HG02759 (cell line): ENCODE measurements around the gene SLC6A2.

Experiments used
- ATAC-seq: cut with Tn5 transposase; IDR thresholded peaks from one replicate; pipeline ENCODE4 v1.9.1; 2021; ENCODE audit warnings: mild to moderate bottlenecking, moderate library complexity; ENCODE audit not compliant: unreplicated experiment

The SLC6A2 gene

GRCh38 chr16:55668340-55669281 lies 12.8 kb downstream of the SLC6A2 start:
- no peak for ATAC-seq

- ATAC-seq: no peak
These were observed 15.6 kb downstream of the SLC6A2 start for GRCh38 chr16:55671206-55671973.

GRCh38 chr16:55671974-55672280 lies 16.1 kb downstream of the SLC6A2 start:
- ATAC-seq: no peak

DNA sequence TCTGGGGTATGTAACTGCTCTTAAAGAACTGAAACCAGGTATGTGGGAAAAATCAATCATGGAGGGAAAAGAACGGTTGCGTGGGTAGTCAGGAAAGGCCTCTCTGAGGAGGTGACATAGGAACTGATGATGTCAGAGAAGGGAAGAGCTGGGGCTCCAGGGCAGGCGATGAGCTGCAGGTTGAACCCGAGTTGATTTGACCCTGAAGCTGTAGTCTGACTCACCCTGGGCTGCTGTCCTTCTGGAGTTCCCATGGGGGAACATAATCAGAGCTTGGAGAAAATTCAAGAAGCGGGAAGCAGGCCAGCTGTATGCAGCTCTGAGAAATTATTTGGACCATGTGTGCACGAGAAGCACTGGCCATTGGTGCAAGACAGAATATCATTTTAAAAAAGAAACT lies 16.7 kb downstream of the SLC6A2 start:
- no peak for ATAC-seq

DNA sequence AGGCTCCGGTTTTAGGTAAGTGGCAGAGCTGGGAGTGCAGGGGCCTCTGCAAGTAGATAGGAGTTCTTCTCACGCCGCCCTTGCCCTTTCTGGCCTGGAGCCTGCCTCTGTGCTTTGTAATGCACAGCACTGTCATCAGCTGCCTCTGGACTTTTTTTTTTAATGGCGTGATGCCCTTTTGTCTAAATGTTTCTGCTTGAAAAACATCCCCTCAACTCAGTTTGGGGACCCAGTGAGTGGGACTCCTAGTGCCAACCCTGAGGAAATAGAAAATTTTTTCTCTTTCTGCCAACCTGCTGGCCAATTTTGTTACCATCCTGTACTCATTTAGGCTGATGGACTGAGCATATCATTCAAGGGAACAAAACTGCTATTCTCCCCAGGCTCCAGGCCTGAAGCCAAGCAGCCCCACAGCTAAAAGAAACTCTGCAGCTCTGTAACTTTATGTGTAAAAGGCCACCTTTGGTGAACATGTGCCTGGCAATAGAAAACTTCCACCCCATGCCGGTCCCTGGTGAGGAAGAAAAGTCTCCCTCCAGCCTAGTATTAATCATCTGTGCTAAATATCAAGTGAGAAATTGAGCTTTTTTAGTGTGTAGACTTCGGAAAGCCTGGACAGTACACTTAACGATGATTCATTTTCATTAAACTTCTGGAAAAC lies 22.5 kb downstream of the SLC6A2 start:
- no peak for ATAC-seq

DNA sequence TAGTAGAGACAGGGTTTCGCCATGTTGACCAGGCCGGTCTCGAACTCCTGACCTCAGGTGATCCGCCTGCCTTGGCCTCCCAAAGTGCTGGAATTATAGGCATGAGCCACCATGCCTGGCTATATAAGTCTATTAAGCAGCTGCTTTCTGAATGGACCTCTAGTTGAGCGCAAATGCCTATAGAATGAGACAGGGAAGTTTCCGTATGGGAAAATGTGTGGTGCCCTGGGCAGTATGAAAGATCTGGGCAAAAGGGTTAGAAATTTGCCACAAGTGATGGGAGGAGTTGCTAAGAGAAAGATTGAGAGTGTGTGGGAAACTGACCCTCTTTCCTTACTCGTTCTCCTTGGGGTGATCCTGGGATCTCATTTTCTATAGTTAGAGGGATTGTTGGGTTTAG lies 26.3 kb downstream of the SLC6A2 start:
- no peak for ATAC-seq

GRCh38 chr16:55685973-55686372 lies 30.2 kb downstream of the SLC6A2 start:
- ATAC-seq: no peak

- ATAC-seq: no peak
These were observed 30.9 kb downstream of the SLC6A2 start for GRCh38 chr16:55686671-55687070.

DNA sequence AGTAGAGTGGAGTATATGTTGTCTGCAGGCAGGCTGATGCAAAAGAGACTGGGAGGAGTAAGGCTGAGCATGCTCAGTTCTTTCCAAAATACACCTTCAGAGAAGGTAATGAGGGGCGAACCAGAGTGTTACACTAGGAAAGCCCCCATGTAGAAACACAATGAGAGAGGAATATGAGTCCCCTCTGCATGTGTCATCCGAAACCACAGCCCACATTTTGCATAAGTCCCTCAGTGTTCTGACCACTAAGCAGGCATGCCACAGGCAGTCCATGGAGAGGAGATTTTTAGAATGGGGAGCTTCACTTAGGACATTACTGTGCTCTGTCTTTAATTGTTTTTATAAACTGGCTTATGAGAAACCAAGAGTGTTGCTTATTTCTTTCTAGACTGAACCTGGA lies 32.0 kb downstream of the SLC6A2 start:
- ATAC-seq: no peak

DNA sequence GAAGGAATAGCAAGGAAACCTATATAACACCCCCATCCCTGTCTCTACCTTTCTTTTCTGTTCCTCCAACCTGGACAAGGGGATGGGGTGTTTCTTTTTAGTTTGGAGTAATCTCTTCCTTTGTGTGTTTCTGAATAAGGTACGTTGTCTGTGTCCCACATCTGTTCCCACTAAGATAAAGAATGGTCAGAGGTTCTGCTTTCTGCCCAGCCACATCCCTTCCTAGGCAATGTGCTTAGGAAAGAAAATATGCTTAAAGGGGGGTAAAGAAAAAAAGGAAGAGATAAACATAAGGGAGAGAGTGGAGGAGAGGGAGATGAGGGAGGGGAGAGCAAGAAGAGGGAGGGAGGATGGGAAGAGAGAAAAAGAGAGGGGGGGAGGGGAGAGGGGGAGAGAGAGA lies 35.1 kb downstream of the SLC6A2 start:
- no peak for ATAC-seq

- no peak for ATAC-seq
These were observed 36.0 kb downstream of the SLC6A2 start for GRCh38 chr16:55691771-55692170.

GRCh38 chr16:55695595-55695994 lies 39.8 kb downstream of the SLC6A2 start:
- no peak for ATAC-seq

GRCh38 chr16:55697867-55698266 lies 42.1 kb downstream of the SLC6A2 start:
- no peak for ATAC-seq

DNA sequence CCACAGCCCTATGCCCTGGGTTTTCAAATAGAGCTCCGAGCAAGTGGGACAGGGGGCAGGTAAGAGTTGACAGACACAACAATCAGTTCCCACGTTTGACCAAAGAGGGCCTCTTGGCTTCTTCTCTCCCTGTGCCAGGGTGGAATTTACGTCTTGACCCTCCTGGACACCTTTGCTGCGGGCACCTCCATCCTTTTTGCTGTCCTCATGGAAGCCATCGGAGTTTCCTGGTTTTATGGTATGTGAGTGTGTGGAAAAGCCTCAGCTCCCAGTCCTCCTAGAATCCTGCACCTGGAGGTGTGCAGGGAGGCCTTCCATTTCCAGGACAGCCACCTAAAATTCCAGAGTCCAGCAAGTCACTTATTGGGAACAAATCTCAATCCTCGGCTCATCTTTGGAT lies 42.5 kb downstream of the SLC6A2 start:
- no peak for ATAC-seq

- ATAC-seq: no peak
These were observed 43.2 kb downstream of the SLC6A2 start for GRCh38 chr16:55698946-55699345.

GRCh38 chr16:55699616-55700015 lies 43.8 kb downstream of the SLC6A2 start:
- ATAC-seq: no peak

DNA sequence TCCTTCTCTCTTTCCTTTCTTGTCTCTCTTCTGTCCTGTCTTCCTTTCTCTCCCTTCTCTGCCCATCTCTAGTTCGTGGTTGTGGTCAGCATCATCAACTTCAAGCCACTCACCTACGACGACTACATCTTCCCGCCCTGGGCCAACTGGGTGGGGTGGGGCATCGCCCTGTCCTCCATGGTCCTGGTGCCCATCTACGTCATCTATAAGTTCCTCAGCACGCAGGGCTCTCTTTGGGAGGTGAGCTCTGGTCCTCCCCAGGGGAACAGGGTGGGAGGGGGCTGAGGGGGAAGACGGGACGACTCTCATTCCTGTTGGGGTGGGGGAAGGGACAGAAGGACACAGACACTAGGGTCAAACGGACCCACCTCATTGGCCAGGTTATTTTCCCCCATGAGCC lies 44.3 kb downstream of the SLC6A2 start:
- no peak for ATAC-seq

DNA sequence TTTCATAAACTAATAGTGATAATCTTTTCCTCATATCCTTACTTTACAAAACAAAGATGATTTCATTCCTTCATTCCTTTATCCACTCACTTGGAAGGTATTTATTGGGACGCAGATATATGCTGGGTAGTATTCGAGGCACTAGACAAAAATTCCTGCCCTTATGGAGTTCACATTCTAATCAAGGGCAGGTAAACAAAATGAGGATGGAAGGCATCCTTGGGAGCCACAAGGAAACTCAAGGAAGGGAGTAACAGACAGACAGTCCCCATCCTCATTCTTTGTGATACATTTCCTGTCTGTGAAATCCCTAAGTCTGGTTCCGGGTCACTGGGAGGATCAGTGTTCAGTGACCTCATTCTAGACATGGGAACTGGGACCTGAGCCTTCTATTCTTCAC lies 45.2 kb downstream of the SLC6A2 start:
- no peak for ATAC-seq

DNA sequence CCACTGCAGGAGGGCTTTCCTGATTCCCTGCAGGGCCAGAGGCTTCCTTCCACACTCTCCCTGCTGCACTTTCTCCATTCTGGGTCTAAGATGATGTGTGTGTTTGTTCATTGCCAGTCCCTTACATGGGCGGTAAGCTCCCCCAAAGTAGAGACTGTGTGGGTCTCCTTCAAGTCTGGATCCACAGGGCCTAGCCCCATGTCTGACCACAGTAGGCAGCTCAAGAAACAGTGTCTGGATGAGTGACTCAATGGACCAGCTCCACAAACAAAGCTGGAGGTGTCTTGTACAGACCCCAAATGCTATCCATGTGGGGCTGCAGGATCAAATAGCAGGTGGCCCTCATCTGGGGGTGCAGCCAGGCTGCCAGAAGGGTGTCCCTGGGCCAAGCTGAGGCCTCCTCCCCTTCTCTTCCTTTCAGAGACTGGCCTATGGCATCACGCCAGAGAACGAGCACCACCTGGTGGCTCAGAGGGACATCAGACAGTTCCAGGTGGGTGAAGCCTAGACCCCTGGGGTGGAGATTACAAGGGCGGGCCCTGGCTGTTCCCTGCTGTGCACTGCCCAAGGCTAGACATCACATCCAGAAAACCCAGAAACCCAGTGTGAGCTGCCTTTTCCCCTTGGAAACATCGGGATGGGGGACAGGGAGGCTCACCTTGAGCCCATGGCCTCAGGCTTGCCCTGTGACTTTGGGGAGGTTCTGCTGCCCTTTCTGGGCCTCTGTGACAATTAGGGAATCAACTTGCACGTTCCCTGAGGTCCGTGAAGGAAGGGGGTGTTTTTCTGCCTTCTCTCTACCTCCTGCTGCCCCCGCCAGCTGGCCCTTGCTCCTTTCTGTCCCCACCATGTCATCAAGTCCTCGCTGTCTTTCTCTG lies 45.9 kb downstream of the SLC6A2 start:
- peak; percentile 76 for ATAC-seq
